T47D (cell line): ENCODE results near the gene NAA20.

Source experiments
- DNase-seq, 2 experiments: peaks; one replicate each; pipeline versions ENCODE4 v3.0.0 to v3.0.0-alpha.2; 2011 to 2012; ENCODE audit warnings: low read depth in 1 of 2, low spot score in 1 of 2
- JUND ChIP-seq: IDR thresholded peaks from 2 replicates; pipeline ENCODE4 v1.6.1; 2012; ENCODE audit warnings: low read depth
- in situ Hi-C: cut with HindIII; loops from 2 replicates; pipeline ENCODE4 v1.10.0; 2016; ENCODE audit warnings: low sequenced_read_pairs, low pct_unique_long_range_greater_than_20kb

NAA20 gene

DNA sequence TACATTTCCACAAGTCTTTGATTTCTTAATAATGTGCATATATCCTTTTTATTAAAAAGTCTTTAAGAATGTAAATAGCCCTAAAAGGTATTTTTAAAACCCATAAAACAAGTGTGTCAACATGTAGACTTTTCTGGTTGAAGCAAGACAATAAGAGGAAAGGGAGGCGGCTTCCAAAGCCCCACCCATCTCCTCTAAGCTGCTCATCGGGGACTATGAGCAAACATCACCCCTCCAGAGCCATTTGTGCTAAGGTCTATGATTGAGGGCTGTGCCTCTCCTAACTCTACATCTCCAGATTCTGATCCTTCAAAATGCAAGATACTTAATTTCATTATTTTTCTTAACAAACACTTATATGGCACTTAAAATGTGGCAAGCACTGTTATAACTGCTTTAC, 2.5 kb upstream of the NAA20 start:
- in situ Hi-C loops = no loop called here
- DNase-seq = no peak
- no peak for TF ChIP-seq JUND

DNA sequence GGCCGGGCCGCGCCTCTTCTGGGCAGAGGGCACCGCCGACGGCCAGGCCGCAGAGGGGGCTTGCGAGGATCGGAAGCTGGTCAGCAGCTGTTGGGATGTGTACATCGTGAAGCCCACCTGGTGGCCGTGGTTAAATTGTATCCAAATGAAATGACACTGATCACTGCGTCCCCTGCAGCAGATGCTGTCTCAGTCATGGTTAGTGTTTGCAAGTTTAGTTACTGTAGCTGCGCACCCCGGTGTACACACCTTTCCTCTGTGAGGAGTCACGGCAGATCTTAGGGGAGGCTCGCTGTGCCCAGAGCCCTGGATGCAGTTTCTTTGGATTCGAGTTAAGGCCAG, 653 bp downstream of the NAA20 start:
- TF ChIP-seq JUND = no peak
- in situ Hi-C loops = no loop called here
- DNase-seq = no peak

DNA sequence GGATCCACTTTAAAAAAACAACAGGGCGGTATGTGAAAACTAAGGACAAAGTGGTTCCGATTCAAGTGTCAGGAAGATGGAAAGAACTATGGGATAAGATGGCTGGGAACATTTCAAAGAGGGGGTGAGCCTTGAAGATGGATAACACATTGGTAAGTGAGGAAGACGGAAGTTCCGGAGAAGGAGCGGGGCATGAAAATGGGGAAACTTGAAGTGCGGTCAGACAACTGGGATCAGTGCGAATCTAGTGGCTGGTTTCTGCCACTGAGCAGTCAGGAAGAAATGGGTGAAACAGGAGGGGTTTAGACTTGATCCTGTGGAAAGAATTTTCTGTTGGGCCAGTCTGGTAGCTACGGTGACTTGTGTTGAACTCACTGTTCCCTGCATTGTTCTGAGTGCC, 1.2 kb downstream of the NAA20 start:
- TF ChIP-seq JUND = no peak
- no peak for DNase-seq
- in situ Hi-C loops = no loop called here

DNA sequence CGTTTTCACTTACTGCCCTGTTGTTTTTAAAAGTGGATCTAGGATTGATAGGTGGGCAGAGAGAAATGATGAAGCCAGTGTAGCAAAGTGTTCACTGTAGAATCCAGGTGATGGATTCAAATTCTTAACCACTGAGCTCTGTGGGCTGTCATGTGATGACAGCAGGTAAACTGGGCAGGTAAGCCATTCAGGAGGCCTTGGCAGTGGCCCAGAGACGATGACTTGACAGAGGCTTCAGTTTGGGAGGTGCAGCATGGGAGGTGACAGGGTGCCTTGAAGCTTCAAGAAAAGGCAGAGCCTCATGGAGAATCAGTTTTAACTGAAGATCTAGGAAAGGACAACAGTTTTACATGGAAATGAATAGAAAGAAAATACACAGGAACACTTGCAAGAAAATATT, 2.0 kb downstream of the NAA20 start:
- DNase-seq = peak in 1 of 2 experiments; percentile 82
- TF ChIP-seq JUND = no peak
- in situ Hi-C loops = no loop called here

DNA sequence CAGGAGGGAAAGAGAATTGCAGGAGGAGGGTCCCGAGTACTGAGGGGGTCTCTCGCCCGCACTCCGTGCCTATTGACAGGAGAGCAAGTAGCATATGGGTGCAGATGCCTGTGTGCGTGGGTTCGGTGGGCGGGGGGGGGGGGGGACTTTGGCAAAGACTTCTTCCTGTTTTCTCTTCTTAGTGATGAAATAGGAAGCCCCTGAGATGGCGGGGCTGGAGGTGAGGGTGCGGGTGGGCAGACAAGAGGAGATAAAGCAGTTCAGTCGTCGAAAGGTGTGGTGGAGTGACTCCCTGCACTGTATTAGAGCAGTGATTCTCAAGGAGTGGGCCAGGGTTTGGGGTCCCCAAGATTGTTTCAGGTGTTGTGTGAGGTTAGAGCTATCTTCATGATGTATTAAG, 3.7 kb downstream of the NAA20 start:
- TF ChIP-seq JUND = no peak

DNA sequence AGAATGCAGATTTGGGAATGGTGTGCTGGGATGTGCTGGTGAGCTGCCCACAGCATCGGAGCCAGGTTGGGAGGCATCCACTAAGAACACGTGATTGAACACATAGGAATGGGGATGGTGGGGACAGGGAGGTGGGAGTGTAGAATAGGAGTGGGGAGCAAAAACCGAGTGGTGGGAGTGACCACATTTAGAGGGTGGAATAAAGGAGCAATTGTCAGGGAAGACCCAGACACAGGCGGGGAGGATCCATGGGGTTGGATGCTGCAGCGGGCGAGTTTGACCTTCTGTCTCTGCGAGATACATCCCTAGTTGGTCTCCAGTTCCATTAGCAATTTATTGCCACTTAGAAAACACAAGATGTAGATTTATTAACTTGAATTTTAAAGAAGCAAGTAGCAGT, 4.7 kb downstream of the NAA20 start:
- TF ChIP-seq JUND = no peak
- in situ Hi-C loops = no loop called here
- DNase-seq = no peak

More for the DNA sequence above, 3.7 kb downstream of the NAA20 start:
- DNase-seq = no peak
- in situ Hi-C loops = no loop called here

DNA sequence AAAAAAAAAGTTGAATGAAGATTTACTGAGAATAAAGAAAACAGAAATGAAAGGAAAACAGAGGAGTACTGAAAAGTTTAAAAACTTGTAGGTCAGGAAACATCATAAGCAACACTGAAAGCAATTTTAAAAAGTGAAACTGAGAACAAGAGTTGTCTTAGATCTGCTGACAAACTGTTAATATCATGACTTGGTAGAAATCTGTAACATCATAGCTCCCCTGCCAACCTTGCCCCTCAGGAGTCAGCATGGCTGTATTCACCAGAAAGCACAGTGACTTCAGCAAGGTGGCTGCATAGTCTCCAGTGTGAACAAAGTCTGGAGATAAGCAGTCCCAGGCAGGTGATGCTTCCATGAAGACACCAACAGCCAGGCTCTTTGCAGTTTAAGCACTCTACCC, 5.3 kb downstream of the NAA20 start:
- in situ Hi-C loops = no loop called here
- DNase-seq = no peak
- no peak for TF ChIP-seq JUND

DNA sequence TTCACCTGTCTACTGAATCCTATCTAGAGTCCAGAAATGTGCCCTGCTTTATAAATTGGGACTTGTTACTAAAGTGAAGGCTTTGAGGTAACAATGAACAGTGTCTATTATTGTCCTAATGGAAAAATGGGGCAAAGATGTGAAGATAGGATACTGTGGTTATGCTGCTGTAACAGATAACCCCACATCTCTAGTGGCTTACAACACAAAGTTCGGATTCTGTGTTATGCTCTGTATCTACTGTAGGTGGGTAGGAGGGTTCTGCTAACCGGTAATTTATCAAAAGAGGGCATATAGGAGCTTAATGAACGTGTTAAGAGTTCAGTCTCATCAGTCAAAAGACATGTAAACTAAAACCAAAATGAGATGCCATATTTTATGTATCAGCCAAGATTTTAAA, 6.2 kb downstream of the NAA20 start:
- no peak for DNase-seq
- in situ Hi-C loops = no loop called here
- TF ChIP-seq JUND = no peak

DNA sequence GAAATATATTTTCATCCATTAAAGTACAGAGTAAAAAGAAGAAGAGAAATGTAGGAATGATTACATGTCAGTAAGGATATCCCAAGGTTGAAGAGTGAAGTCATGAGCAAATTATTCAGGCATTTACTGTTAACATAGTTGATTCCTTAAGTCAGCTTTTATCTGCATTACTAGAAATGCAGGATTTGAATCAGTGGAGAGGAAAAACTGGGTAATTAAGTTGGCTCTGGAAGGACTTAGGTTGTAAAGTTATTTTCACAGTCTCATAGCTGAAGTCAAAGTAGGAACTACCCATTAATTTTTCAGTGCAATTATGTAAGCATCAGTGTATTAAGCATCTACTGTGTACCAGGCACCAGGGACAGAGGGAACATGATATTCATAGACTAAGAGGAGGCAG, 7.8 kb downstream of the NAA20 start:
- in situ Hi-C loops = no loop called here
- no peak for TF ChIP-seq JUND
- DNase-seq = no peak

DNA sequence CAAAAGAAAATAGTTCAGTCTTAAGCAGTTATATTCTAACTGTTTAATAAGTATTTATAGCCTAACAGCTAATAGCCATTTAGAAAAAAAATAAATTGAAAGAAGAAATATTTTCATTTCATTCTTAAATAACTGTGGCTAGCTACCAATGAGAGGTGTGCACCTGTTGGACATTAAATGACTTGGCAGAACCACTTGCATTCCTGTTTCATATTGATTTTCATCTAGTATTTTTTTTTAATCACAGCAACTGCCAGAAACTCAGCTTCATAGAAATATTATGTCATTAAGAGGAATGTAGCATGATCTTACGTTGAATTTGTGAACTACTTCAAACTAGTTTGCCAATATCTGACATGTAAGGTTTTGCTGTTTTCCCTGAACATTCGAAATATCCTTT, 10.1 kb downstream of the NAA20 start:
- no peak for DNase-seq
- TF ChIP-seq JUND = no peak
- in situ Hi-C loops = no loop called here

DNA sequence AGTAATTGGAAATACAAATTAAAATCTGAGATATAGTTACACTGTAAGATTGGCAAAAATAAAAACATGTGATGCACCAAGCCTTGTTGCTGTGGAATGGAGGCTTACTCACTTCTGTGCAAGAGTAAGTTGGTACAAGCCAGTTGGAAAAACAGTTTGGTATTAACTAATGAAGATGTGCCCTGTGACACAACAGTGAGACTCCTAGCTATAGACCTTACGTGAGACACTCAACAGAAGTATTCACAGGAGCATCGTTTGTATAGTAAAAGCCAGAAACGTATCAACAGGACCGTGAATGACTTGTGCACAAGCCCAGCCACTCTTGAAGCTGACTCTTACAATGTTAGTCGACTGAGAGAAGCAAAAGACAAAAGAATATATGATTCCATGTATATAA, 14.6 kb downstream of the NAA20 start:
- TF ChIP-seq JUND = no peak
- in situ Hi-C loops = no loop called here
- DNase-seq = no peak

DNA sequence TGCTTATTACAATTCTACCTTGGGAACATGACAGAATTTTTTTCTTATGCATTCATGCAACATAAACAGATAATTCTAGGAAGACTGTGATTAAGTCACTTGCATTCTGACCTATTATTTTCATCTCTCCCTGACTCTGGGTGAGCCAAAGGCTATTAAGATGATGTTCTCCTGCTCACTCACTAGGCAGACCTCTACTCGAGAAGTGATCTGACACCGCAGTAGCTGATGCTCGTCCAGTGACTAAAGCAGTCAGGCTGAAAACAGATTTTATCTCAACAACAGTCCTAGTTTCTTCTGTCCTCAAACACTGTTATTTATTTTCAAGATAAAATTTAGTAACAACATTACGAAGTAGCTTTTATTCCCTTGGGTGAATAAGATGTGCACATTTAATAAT, 17.3 kb downstream of the NAA20 start:
- in situ Hi-C loops = no loop called here
- no peak for TF ChIP-seq JUND
- no peak for DNase-seq

DNA sequence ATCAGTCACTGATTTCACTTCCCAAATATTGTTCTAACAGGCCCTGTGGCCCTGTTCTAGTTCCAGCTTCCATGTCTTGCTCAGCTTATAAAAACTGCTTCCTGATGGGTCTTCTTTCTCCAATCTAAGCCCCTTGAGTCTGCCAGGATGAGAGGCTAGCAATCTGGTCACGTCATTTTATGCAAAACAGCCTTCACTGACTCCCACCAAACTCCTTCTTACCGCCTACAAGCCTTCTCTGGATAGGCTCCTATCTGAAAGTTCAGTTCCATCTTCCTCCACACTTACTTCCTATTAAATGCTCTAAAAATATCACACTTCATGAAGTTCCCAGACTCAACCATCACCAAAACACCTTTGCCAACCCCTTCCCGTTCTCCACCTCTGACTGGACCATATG, 19.6 kb downstream of the NAA20 start:
- TF ChIP-seq JUND = no peak
- in situ Hi-C loops = no loop called here
- DNase-seq = no peak

DNA sequence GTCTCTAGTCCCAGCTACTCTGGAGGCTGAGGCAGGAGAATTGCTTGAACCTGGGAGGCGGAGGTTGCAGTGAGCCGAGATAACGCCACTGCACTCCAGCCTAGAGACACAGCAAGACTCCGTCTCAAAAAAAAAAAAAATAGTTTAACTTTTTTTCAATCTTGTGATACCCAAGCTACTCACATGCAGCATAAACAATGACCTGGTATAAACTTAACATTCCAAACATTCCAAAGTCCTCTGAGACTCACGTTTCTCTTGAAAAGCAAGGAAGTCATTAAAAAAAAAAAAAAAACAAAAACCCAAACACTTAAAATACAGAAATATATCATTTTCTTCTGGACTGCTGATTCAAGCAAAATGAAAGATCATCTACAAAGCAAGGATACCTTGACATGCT, 20.8 kb downstream of the NAA20 start:
- in situ Hi-C loops = no loop called here
- no peak for TF ChIP-seq JUND
- DNase-seq = no peak

DNA sequence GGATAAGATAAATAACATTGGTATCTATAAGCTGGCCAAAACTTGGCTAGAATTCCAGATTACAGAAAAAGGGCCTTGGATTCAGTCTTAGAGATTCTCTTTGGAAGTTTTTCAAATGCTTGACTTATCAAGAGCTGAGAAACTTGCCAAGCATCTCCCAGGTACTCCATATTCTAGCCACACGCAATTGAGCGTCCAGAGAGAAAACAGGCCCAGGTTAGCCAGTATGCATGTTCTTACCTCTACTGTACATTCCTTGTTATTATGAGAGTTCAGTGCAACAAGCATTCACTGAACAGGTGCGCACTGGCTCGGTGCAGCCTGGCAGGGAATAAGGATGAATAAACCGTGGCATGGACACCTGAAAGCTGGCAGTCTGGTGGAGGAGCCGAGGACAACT, 21.4 kb downstream of the NAA20 start:
- no peak for TF ChIP-seq JUND
- in situ Hi-C loops = no loop called here
- no peak for DNase-seq
